H1 (cell line): ENCODE results near the gene CISH. TPM values are rescaled to one million over a fixed set of nuclear protein-coding genes. Genes with fewer than 3 reads are reported as not detected.

ENCODE experiments used
- CTCF ChIA-PET: fragments of 300-600 bp; sonication (Branson Sonifier 250); formaldehyde crosslinking; loops from one replicate; lab custom pipeline; 2021; ENCODE audit not compliant: partially characterized antibody; lab: Charles Lee
- POLR2A ChIA-PET: fragments of 300-600 bp; sonication (Branson Sonifier 250); formaldehyde crosslinking; loops from one replicate; lab custom pipeline; 2021; ENCODE audit warnings: inconsistent platforms; ENCODE audit not compliant: partially characterized antibody; lab: Charles Lee
- DNase-seq, 2 experiments: peaks; one replicate each; pipeline versions ENCODE4 v3.0.0 to v3.0.0-alpha.2; 2010 to 2022; ENCODE audit warnings: low spot score in 2 of 2, low read depth in 1 of 2, mixed read lengths in 1 of 2
- FAIRE-seq: peaks from 2 replicates; lab custom pipeline; 2011; peaks lifted over from hg19 to GRCh38; lab: Jason Lieb, UNC
- H2AFZ ChIP-seq: 2 replicates; pipeline ENCODE4 v1.8.1; 2012; ENCODE audit warnings: low read length, inconsistent platforms
- H2AK5ac ChIP-seq: 2 replicates; pipeline ENCODE4 v1.6.1; 2013; ENCODE audit warnings: low read depth, low read length
- H2BK120ac ChIP-seq: replicated peaks from 2 replicates; pipeline ENCODE3; 2013; ENCODE audit warnings: low read depth, low read length, inconsistent platforms
- H2BK12ac ChIP-seq: 2 replicates; pipeline ENCODE4 v1.6.1; 2013; ENCODE audit warnings: low read depth, low read length
- H2BK15ac ChIP-seq: 2 replicates; pipeline ENCODE4 v1.6.1; 2013; ENCODE audit warnings: low read length
- H2BK20ac ChIP-seq: 2 replicates; pipeline ENCODE4 v1.6.1; 2013; ENCODE audit warnings: low read length
- H2BK5ac ChIP-seq: 2 replicates; pipeline ENCODE4 v1.6.1; 2013; ENCODE audit warnings: low read depth, low read length
- H3K14ac ChIP-seq: 2 replicates; pipeline ENCODE4 v1.6.1; 2013; ENCODE audit warnings: inconsistent platforms; ENCODE audit not compliant: insufficient read length
- H3K18ac ChIP-seq: 2 replicates; pipeline ENCODE4 v1.6.1; 2013; ENCODE audit warnings: low read length; ENCODE audit errors: extremely low read depth
- H3K23ac ChIP-seq: 2 replicates; pipeline ENCODE4 v1.6.1; 2013; ENCODE audit warnings: inconsistent platforms; ENCODE audit not compliant: insufficient read length
- H3K23me2 ChIP-seq: 2 replicates; pipeline ENCODE4 v1.6.1; 2013; ENCODE audit warnings: low read depth, low read length
- H3K27ac ChIP-seq: 2 replicates; pipeline ENCODE4 v1.6.1; 2011; ENCODE audit warnings: low read depth, low read length, inconsistent platforms
- H3K27me3 ChIP-seq, 4 experiments: replicated peaks in 1 of 4; 1 replicate in 1 of 4; 2 replicates in 3 of 4; pipeline versions ENCODE4 v1.6.1 to v1.8.1; 2011 to 2013; ENCODE audit warnings: low read length in 3 of 4, mild to moderate bottlenecking in 3 of 4, inconsistent platforms in 2 of 4, mixed read lengths in 2 of 4, moderate library complexity in 1 of 4; ENCODE audit not compliant: control insufficient read depth in 3 of 4, insufficient read depth in 3 of 4; ENCODE audit errors: extremely low read depth in 1 of 4
- H3K36me3 ChIP-seq, 4 experiments: 2 replicates each; pipeline versions ENCODE4 v1.6.1 to v1.8.1; 2011 to 2013; ENCODE audit warnings: mild to moderate bottlenecking in 4 of 4, low read length in 3 of 4, moderate library complexity in 2 of 4, control low read depth in 1 of 4, inconsistent platforms in 1 of 4; ENCODE audit not compliant: insufficient read depth in 4 of 4, control insufficient read depth in 2 of 4
- H3K4ac ChIP-seq: replicated peaks from 2 replicates; pipeline ENCODE3; 2013; ENCODE audit warnings: low read length, low read depth, mixed read lengths, inconsistent platforms; ENCODE audit not compliant: insufficient read length
- H3K4me1 ChIP-seq, 4 experiments: replicated peaks in 1 of 4; 1 replicate in 1 of 4; 2 replicates in 3 of 4; pipeline versions ENCODE4 v1.6.1 to v1.8.1; 2011 to 2013; ENCODE audit warnings: low read length in 3 of 4, inconsistent platforms in 2 of 4, mixed read lengths in 1 of 4; ENCODE audit not compliant: insufficient read depth in 4 of 4, control insufficient read depth in 3 of 4
- H3K4me2 ChIP-seq, 2 experiments: 2 replicates each; pipeline versions ENCODE4 v1.6.1 to v1.8.1; 2011 to 2013; ENCODE audit warnings: low read depth in 2 of 2, low read length in 2 of 2, control low read depth in 1 of 2, inconsistent platforms in 1 of 2, mild to moderate bottlenecking in 1 of 2; ENCODE audit not compliant: insufficient read depth in 1 of 2
- H3K4me3 ChIP-seq, 4 experiments: fragments of 200-600, 300-600 bp in 1 of 4; sonication (generic), shearing (Covaris generic), sonication (Bioruptor Twin) in 1 of 4; 2 replicates each; pipeline versions ENCODE4 v1.5.1 to v1.8.1; 2011 to 2016; ENCODE audit warnings: low read length in 4 of 4, low read depth in 3 of 4, control low read depth in 2 of 4, inconsistent platforms in 2 of 4, mild to moderate bottlenecking in 2 of 4, mixed read lengths in 1 of 4, moderate library complexity in 1 of 4; ENCODE audit not compliant: insufficient read depth in 2 of 4; ENCODE audit errors: extremely low read depth in 1 of 4
- H3K56ac ChIP-seq: replicated peaks from 2 replicates; pipeline ENCODE3; 2013; ENCODE audit warnings: low read depth, mild to moderate bottlenecking, mixed read lengths, low read length, inconsistent platforms; ENCODE audit not compliant: insufficient read length
- H3K79me1 ChIP-seq: 2 replicates; pipeline ENCODE4 v1.6.1; 2013; ENCODE audit warnings: low read depth, low read length, control low read depth
- H3K79me2 ChIP-seq, 2 experiments: 2 replicates each; pipeline versions ENCODE4 v1.6.1 to v1.8.1; 2012 to 2013; ENCODE audit warnings: low read length in 2 of 2, mild to moderate bottlenecking in 2 of 2, inconsistent platforms in 1 of 2; ENCODE audit not compliant: insufficient read depth in 2 of 2, control insufficient read depth in 1 of 2
- H3K9ac ChIP-seq, 4 experiments: replicated peaks in 1 of 4; 1 replicate in 1 of 4; 2 replicates in 3 of 4; pipeline versions ENCODE4 v1.6.1 to v1.8.1; 2011 to 2013; ENCODE audit warnings: low read depth in 3 of 4, low read length in 3 of 4, control low read depth in 2 of 4, mild to moderate bottlenecking in 2 of 4, moderate library complexity in 2 of 4, inconsistent platforms in 1 of 4; ENCODE audit errors: extremely low read depth in 1 of 4
- H3K9me3 ChIP-seq, 2 experiments: 2 replicates each; pipeline versions ENCODE4 v1.6.1 to v1.8.1; 2012 to 2013; ENCODE audit warnings: mild to moderate bottlenecking in 2 of 2, moderate library complexity in 2 of 2, control low read depth in 1 of 2, inconsistent platforms in 1 of 2, low read depth in 1 of 2, low read length in 1 of 2, mixed read lengths in 1 of 2; ENCODE audit not compliant: insufficient read depth in 2 of 2
- H4K20me1 ChIP-seq, 2 experiments: replicated peaks in 1 of 2; 2 replicates each; pipeline versions ENCODE3 to v1.8.1; 2011 to 2013; ENCODE audit warnings: inconsistent platforms in 2 of 2, low read length in 2 of 2, mild to moderate bottlenecking in 1 of 2; ENCODE audit not compliant: insufficient read depth in 2 of 2, control insufficient read depth in 1 of 2
- H4K5ac ChIP-seq: 2 replicates; pipeline ENCODE4 v1.6.1; 2013; ENCODE audit warnings: low read length, low read depth, mixed read lengths, inconsistent platforms; ENCODE audit not compliant: insufficient read length
- H4K8ac ChIP-seq: 2 replicates; pipeline ENCODE4 v1.8.0; 2013; ENCODE audit warnings: mild to moderate bottlenecking, moderate library complexity, low read length, inconsistent platforms; ENCODE audit not compliant: insufficient read depth; ENCODE audit errors: extremely low read depth
- H4K91ac ChIP-seq: replicated peaks from 2 replicates; pipeline ENCODE3; 2013; ENCODE audit warnings: low read length, mixed read lengths, inconsistent platforms; ENCODE audit not compliant: insufficient read length
- CEBPB ChIP-seq: IDR thresholded peaks from 2 replicates; pipeline ENCODE4 v1.6.1; 2012; ENCODE audit warnings: low read depth, low read length
- EP300 ChIP-seq, 2 experiments: IDR thresholded peaks; 1 replicate in 1 of 2; 2 replicates in 1 of 2; pipeline ENCODE4 v1.6.1; 2011 to 2012; ENCODE audit warnings: low read depth in 2 of 2, low read length in 2 of 2, mild to moderate bottlenecking in 2 of 2, borderline replicate concordance in 1 of 2, inconsistent platforms in 1 of 2, moderate library complexity in 1 of 2
- GABPA ChIP-seq: IDR thresholded peaks from 2 replicates; pipeline ENCODE4 v1.6.1; 2011; ENCODE audit warnings: mild to moderate bottlenecking, low read length, moderate library complexity, borderline replicate concordance; ENCODE audit not compliant: insufficient read depth
- GTF2F1 ChIP-seq: IDR thresholded peaks from 2 replicates; pipeline ENCODE4 v1.6.1; 2012; ENCODE audit warnings: low read depth, low read length, improper control_type of control experiment, borderline replicate concordance
- SIRT6 ChIP-seq: IDR thresholded peaks from one replicate; pipeline ENCODE4 v1.7.1; 2012; ENCODE audit warnings: low read length, inconsistent platforms
- SP1 ChIP-seq: IDR thresholded peaks from 2 replicates; pipeline ENCODE4 v1.6.1; 2011; ENCODE audit warnings: low read depth, low read length
- TAF1 ChIP-seq: IDR thresholded peaks from 2 replicates; pipeline ENCODE4 v1.6.1; 2011; ENCODE audit warnings: mild to moderate bottlenecking, low read depth, low read length
- WGBS, 2 experiments: shearing (Covaris generic) in 1 of 2; methylation state at CpG; one replicate each; pipeline versions ENCODE4 v1.1.6 to v1.1.7; 2013 to 2015; ENCODE audit warnings: low lambda C conversion rate in 2 of 2, mixed read lengths in 2 of 2, inconsistent platforms in 1 of 2, low coverage in 1 of 2, missing lambda C conversion rate in 1 of 2; ENCODE audit not compliant: insufficient replicate concordance in 2 of 2, insufficient coverage in 1 of 2, insufficient read length in 1 of 2; ENCODE audit errors: extremely low coverage in 1 of 2, missing lambda C conversion rate in 1 of 2; 5-methylcytosine and 5-hydroxymethylcytosine counted together
- polyA plus RNA-seq, 7 experiments: library from polyadenylated mRNA; depleted of rRNA in 3 of 7; stranded (reverse) in 5 of 7; unstranded in 2 of 7; fragments of >200 nt in 5 of 7; fragments of 200-250 nt in 2 of 7; gene quantifications; 1 replicate in 5 of 7; 2 replicates in 1 of 7; 4 replicates in 1 of 7; pipeline versions ENCODE4 v1.2.1 to v1.2.3, GENCODE V29; 2011 to 2013; ENCODE audit warnings: missing spikeins in 2 of 7, mixed read lengths in 2 of 7
- total RNA-seq: library from RNA; stranded (reverse); fragmentation: NEBNext Ultra II Directional; extraction: Animal tissue kit (Norgen Biotek cat#: 25700); gene quantifications from 2 replicates; pipeline ENCODE4 v1.2.1, GENCODE V29; 2021
- TF ChIP-seq, protein P1 (sequence below), 3 experiments: IDR thresholded peaks; 1 replicate in 2 of 3; 2 replicates in 1 of 3; pipeline versions ENCODE4 v1.5.1 to v1.6.1; 2011; ENCODE audit warnings: low read length in 3 of 3, mild to moderate bottlenecking in 3 of 3, inconsistent platforms in 2 of 3, low read depth in 1 of 3, moderate library complexity in 1 of 3; ENCODE audit not compliant: insufficient read depth in 1 of 3; ENCODE audit errors: control extremely low read depth in 1 of 3

The CISH gene
- total and polyA plus RNA-seq, 2 of the 8 experiments (the other 6 are each of a cell fraction or from before 2014, with no cell fraction given): 1.9 to 2.2 TPM

DNA sequence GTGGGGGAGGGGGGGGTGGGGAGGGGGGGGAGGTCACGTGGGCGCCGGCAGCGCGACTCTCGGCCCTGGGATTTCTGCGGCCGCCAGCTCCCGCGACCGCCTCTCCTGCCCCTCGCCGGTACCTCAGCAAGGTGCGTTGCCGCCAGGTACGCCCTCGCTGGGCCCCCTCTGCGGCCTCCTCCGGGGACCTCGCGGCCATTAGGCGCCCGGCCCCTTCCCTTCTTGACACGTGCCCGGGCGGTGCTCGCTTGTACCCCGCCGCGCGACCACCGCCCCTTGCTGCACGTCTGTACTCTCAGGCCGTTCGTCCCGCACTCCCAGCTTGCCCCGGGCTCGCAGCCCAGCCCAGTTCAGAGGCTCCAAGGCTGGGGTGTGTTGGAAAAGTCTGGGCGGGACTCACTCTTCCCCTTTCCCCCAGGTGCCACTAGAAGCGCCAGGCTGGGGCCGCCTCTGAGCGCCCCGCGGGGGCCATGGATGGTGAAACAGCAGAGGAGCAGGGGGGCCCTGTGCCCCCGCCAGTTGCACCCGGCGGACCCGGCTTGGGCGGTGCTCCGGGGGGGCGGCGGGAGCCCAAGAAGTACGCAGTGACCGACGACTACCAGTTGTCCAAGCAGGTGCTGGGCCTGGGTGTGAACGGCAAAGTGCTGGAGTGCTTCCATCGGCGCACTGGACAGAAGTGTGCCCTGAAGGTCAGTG is 5.7 kb upstream of the CISH start, which contains the start of gene MAPKAPK3:
MAPKAPK3 (plus strand) TSS at position 56 of the 696 bp plus-strand sequence; CDS start at position 471, 415 bp downstream.
- peaks cover 0 to 15% (median 9%) of the 10 kb centered on the region in 4 experiments; a peak in 6 of 7 replicates for H3K4me1 ChIP-seq
- peaks cover 0 to 15% of the 10 kb centered on the region in 2 experiments; a peak in 1 of 4 replicates for H3K79me2 ChIP-seq
- H4K91ac ChIP-seq: peak within 1 kb of the TSS; percentile 44
- H3K36me3 ChIP-seq: no peaks in the 10 kb centered on the region
- peak within 1 kb of the TSS; percentile 90 for H3K18ac ChIP-seq
- H3K9ac ChIP-seq: peak within 1 kb of the TSS; percentile 59 to 70 (median 64)
- no peak within 1 kb of the TSS for H3K14ac ChIP-seq
- H2BK12ac ChIP-seq: peak within 1 kb of the TSS; percentile 84; the same call in 1 of the 2 replicates
- peak within 1 kb of the TSS; percentile 64 for H3K56ac ChIP-seq
- no peaks in the 10 kb centered on the region; the same call in 1 of the 2 replicates for H3K79me1 ChIP-seq
- H2BK5ac ChIP-seq: peak within 1 kb of the TSS; percentile 87; the same call in 1 of the 2 replicates
- H3K4ac ChIP-seq: peak within 1 kb of the TSS; percentile 58
- H3K4me2 ChIP-seq: peak within 1 kb of the TSS; percentile 91 to 99
- peak within 1 kb of the TSS; percentile 62 for H4K5ac ChIP-seq
- CTCF ChIA-PET: interaction anchor here (0.6 to 50.4 kb wide), 19 partner anchors 14 to 771 kb away, joined by 3 to 1262 read pairs (median 7); partner anchors contain the start of genes C3orf18, DOCK3, HEMK1 and MANF
- H4K8ac ChIP-seq: peak within 1 kb of the TSS; percentile 35; the same call in 1 of the 2 replicates
- H3K23me2 ChIP-seq: peaks cover 12% of the 10 kb centered on the region
- DNase-seq (no peak), FAIRE-seq (no peak)
- no peak within 1 kb of the TSS for H3K23ac ChIP-seq
- H3K9me3 ChIP-seq: no peaks in the 10 kb centered on the region
- peaks cover 3 to 21% (median 16%) of the 10 kb centered on the region in 4 experiments; a peak in 6 of 7 replicates for H3K27me3 ChIP-seq
- peak within 1 kb of the TSS; percentile 1; the same call in 1 of the 2 replicates for H2BK20ac ChIP-seq
- no peak within 1 kb of the TSS for H2BK120ac ChIP-seq
- 5% methylated on average over 40 of the region's 58 CpGs; no CpG with 5 or more reads in 1 of the 2 experiments for WGBS, 2 experiments
- H2AFZ ChIP-seq: peak within 1 kb of the TSS; percentile 29
- 0 out of 2 replicates have a peak within 1 kb of the TSS, but pooled peaks have one; percentile 29 for H3K27ac ChIP-seq
- H4K20me1 ChIP-seq: peaks cover 4 to 13% of the 10 kb centered on the region in 2 experiments
- peak within 1 kb of the TSS; percentile 89 for H2AK5ac ChIP-seq
- H2BK15ac ChIP-seq: peak within 1 kb of the TSS; percentile 99
- H3K4me3 ChIP-seq: peak within 1 kb of the TSS; percentile 59 to 74 (median 71)
- POLR2A ChIA-PET: interaction anchor here (0.9 to 4.8 kb wide), 12 partner anchors 9 to 771 kb away, joined by 3 to 20 read pairs (median 5); partner anchors contain the start of gene MANF
- peak; percentile 46; the same call in 1 of the 2 replicates for TF ChIP-seq TAF1
- TF ChIP-seq EP300 (IDR thresholded peaks at IDR 0.05; ENCODE audit: borderline replicate concordance in 1 of 2, low read depth in 2 of 2, low read length in 2 of 2): peak in 1 of 2 experiments; percentile 2; a peak in 1 of 3 replicates
- TF ChIP-seq CEBPB: 0 out of 2 replicates have a peak, but pooled peaks have one; percentile 8
- TF ChIP-seq, protein P1, sequence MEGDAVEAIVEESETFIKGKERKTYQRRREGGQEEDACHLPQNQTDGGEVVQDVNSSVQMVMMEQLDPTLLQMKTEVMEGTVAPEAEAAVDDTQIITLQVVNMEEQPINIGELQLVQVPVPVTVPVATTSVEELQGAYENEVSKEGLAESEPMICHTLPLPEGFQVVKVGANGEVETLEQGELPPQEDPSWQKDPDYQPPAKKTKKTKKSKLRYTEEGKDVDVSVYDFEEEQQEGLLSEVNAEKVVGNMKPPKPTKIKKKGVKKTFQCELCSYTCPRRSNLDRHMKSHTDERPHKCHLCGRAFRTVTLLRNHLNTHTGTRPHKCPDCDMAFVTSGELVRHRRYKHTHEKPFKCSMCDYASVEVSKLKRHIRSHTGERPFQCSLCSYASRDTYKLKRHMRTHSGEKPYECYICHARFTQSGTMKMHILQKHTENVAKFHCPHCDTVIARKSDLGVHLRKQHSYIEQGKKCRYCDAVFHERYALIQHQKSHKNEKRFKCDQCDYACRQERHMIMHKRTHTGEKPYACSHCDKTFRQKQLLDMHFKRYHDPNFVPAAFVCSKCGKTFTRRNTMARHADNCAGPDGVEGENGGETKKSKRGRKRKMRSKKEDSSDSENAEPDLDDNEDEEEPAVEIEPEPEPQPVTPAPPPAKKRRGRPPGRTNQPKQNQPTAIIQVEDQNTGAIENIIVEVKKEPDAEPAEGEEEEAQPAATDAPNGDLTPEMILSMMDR (IDR thresholded peaks at IDR 0.05; ENCODE audit: control extremely low read depth in 1 of 3, insufficient read depth in 1 of 3, low read depth in 1 of 3, low read length in 3 of 3): no peak
- no peak for TF ChIP-seq GABPA
- no peak for TF ChIP-seq SIRT6
- no peak for TF ChIP-seq GTF2F1
- TF ChIP-seq SP1: no peak
